ENCODE results near the gene SELL.
"Not testable (repeated sequence)": the region's sequence is repeated elsewhere in the genome, so short reads cannot be mapped to it uniquely, and the experiment has no call there.

SELL gene

DNA sequence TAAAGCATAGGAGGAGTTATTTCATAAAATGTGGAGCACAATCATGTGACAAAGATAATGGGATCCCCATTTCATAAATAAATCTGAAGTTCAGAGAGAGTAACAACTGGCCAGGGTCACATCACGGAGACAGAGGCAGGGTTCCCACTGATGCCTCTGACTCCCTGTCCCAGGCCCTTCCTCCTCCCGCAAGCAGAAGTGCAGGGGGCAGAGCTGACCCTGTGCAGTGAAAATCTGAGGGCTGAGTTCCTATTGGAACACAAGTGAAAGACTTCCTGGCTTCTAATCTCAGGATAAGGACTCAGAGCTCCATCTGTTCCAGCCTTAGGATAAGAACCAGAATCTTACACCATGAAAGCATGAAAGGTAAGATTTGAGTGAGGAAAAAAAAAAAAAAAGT, 22.0 kb downstream of the SELL start:
- H3K9ac ChIP-seq (ENCODE audit: low read length): no peak overlapping the region
- H3K27me3 ChIP-seq (ENCODE audit: low read length): no peaks in the 10 kb centered on the region
- peak overlapping the region; percentile 96; the same call in 1 of the 2 replicates for H3K27ac ChIP-seq (ENCODE audit: low read depth, low read length)
- no peak overlapping the region for H3K4me2 ChIP-seq (ENCODE audit: low read depth, low read length, poor library complexity, severe bottlenecking)
- no peak overlapping the region for H2AFZ ChIP-seq (ENCODE audit: low read depth, low read length, severe bottlenecking)
- H3K9me3 ChIP-seq (ENCODE audit: insufficient read depth, low read length): no peaks in the 10 kb centered on the region
- H3K9me2 ChIP-seq (replicated peaks; ENCODE audit: insufficient read depth, low read length): no peaks in the 10 kb centered on the region
- TF ChIP-seq EZH2phosphoT487 (conservative IDR thresholded peaks at IDR 0.05; ENCODE audit: low read length): no peak
- TF ChIP-seq, protein P1, sequence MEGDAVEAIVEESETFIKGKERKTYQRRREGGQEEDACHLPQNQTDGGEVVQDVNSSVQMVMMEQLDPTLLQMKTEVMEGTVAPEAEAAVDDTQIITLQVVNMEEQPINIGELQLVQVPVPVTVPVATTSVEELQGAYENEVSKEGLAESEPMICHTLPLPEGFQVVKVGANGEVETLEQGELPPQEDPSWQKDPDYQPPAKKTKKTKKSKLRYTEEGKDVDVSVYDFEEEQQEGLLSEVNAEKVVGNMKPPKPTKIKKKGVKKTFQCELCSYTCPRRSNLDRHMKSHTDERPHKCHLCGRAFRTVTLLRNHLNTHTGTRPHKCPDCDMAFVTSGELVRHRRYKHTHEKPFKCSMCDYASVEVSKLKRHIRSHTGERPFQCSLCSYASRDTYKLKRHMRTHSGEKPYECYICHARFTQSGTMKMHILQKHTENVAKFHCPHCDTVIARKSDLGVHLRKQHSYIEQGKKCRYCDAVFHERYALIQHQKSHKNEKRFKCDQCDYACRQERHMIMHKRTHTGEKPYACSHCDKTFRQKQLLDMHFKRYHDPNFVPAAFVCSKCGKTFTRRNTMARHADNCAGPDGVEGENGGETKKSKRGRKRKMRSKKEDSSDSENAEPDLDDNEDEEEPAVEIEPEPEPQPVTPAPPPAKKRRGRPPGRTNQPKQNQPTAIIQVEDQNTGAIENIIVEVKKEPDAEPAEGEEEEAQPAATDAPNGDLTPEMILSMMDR (IDR thresholded peaks at IDR 0.05; ENCODE audit: insufficient read depth, low read length, poor library complexity, severe bottlenecking): no peak
- H3K36me3 ChIP-seq (ENCODE audit: low read length): no peaks in the 10 kb centered on the region
- no peaks in the 10 kb centered on the region for H4K20me1 ChIP-seq (ENCODE audit: low read depth, low read length)
- peaks cover 21% of the 10 kb centered on the region for H3F3A ChIP-seq (ENCODE audit: insufficient read depth)
- H3K79me2 ChIP-seq (ENCODE audit: insufficient read depth, low read length): no peaks in the 10 kb centered on the region
- H3K4me3 ChIP-seq (ENCODE audit: insufficient read depth, low read length, poor library complexity, severe bottlenecking): no peak overlapping the region

DNA sequence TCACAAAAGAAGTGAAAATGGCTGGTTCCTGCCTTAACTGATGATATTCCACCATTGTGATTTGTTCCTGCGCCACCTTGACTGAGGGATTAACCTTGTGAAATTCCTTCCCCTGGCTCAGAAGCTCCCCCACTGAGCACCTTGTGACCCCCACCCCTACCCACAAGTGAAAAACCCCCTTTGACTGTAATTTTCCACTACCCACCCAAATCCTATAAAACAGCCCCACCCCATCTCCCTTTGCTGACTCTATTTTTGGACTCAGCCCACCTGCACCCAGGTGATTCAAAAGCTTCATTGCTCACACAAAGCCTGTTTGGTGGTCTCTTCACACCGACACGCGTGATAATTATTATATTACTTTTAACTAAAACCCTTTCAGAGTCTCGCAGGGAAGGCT, 23.0 kb downstream of the SELL start:
- not testable (repeated sequence) for H3K27ac ChIP-seq (ENCODE audit: low read depth, low read length); H3K27me3 ChIP-seq (ENCODE audit: low read length); H3K9me2 ChIP-seq (replicated peaks; ENCODE audit: insufficient read depth, low read length); H3K9ac ChIP-seq (ENCODE audit: low read length); H3K4me2 ChIP-seq (ENCODE audit: low read depth, low read length, poor library complexity, severe bottlenecking); H3K79me2 ChIP-seq (ENCODE audit: insufficient read depth, low read length); H3K4me3 ChIP-seq (ENCODE audit: insufficient read depth, low read length, poor library complexity, severe bottlenecking); H3K36me3 ChIP-seq (ENCODE audit: low read length); H4K20me1 ChIP-seq (ENCODE audit: low read depth, low read length); H2AFZ ChIP-seq (ENCODE audit: low read depth, low read length, severe bottlenecking); H3K9me3 ChIP-seq (ENCODE audit: insufficient read depth, low read length)
- peaks cover 12% of the 10 kb centered on the region for H3F3A ChIP-seq (ENCODE audit: insufficient read depth)

DNA sequence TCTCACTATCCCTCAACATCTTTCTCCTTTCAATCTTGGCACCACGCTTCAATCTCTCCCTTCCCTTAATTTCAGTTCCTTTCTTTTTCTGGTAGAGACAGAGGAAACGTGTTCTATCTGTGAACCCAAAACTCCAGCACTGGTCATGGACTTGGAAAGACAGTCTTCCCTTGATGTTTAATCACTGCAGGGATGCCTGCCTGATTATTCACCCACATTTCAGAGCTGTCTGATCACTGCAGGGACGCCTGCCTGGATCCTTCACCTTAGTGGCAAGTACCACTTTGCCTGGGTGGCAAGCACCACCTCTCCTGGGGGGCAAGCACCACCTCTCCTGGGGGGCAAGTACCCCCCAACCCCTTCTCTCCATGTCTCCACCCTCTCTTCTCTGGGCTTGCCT, 27.8 kb downstream of the SELL start:
- Histone ChIP-seq H3K4me3 (ENCODE audit: insufficient read depth, low read length, poor library complexity, severe bottlenecking) (no peak overlapping the region), H3K27me3 (ENCODE audit: low read length) (no peaks in the 10 kb centered on the region)

DNA sequence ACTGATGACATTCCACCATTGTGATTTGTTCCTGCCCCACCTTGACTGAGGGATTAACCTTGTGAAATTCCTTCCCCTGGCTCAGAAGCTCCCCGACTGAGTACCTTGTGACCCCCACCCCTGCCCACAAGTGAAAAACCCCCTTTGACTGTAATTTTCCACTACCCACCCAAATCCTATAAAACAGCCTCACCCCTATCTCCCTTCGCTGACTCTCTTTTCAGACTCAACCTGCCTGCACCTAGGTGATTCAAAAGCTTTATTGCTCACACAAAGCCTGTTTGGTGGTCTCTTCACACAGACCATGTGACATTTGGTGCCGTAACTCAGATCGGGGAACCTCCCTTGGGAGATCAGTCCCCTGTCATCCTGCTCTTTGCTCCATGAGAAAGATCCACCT, 28.3 kb downstream of the SELL start:
- Histone ChIP-seq H3K27ac (ENCODE audit: low read depth, low read length) (peak overlapping the region; percentile 93), H3K4me2 (ENCODE audit: low read depth, low read length, poor library complexity, severe bottlenecking) (peak overlapping the region; percentile 70), H3K9ac (ENCODE audit: low read length) (peak overlapping the region; percentile 33), H3F3A (ENCODE audit: insufficient read depth) (peaks cover 29% of the 10 kb centered on the region)
- not testable (repeated sequence) for H3K9me2 ChIP-seq (replicated peaks; ENCODE audit: insufficient read depth, low read length); H4K20me1 ChIP-seq (ENCODE audit: low read depth, low read length); H3K9me3 ChIP-seq (ENCODE audit: insufficient read depth, low read length); H3K36me3 ChIP-seq (ENCODE audit: low read length); H2AFZ ChIP-seq (ENCODE audit: low read depth, low read length, severe bottlenecking); H3K79me2 ChIP-seq (ENCODE audit: insufficient read depth, low read length); H3K27me3 ChIP-seq (ENCODE audit: low read length); H3K4me3 ChIP-seq (ENCODE audit: insufficient read depth, low read length, poor library complexity, severe bottlenecking)

More for the DNA sequence above, 27.8 kb downstream of the SELL start:
- Histone ChIP-seq H3K9me3 (ENCODE audit: insufficient read depth, low read length) (no peaks in the 10 kb centered on the region), H3K9ac (ENCODE audit: low read length) (peak overlapping the region; percentile 33; the same call in 1 of the 2 replicates), H3K79me2 (ENCODE audit: insufficient read depth, low read length) (no peaks in the 10 kb centered on the region), H3K27ac (ENCODE audit: low read depth, low read length) (no peak overlapping the region), H2AFZ (ENCODE audit: low read depth, low read length, severe bottlenecking) (no peak overlapping the region), H3F3A (ENCODE audit: insufficient read depth) (peaks cover 29% of the 10 kb centered on the region), H3K9me2 (replicated peaks; ENCODE audit: insufficient read depth, low read length) (no peaks in the 10 kb centered on the region), H3K36me3 (ENCODE audit: low read length) (no peaks in the 10 kb centered on the region), H3K4me2 (ENCODE audit: low read depth, low read length, poor library complexity, severe bottlenecking) (no peak overlapping the region), H4K20me1 (ENCODE audit: low read depth, low read length) (no peaks in the 10 kb centered on the region)
- TF ChIP-seq EZH2phosphoT487 (conservative IDR thresholded peaks at IDR 0.05; ENCODE audit: low read length): no peak
- TF ChIP-seq, protein P1 (IDR thresholded peaks at IDR 0.05; ENCODE audit: insufficient read depth, low read length, poor library complexity, severe bottlenecking): no peak

Measured in SU-DHL-6 (cell line).